SH-SY5Y (cell line): ENCODE data around the gene APELA.

Experiments used
- GATA2 ChIP-seq: IDR thresholded peaks from 2 replicates; pipeline ENCODE4 v1.6.1; 2011; ENCODE audit warnings: mild to moderate bottlenecking, low read depth, low read length
- GATA3 ChIP-seq: IDR thresholded peaks from 2 replicates; pipeline ENCODE4 v1.6.1; 2011; ENCODE audit warnings: low read depth, mild to moderate bottlenecking, low read length, moderate library complexity

The APELA gene, protein sequence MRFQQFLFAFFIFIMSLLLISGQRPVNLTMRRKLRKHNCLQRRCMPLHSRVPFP

DNA sequence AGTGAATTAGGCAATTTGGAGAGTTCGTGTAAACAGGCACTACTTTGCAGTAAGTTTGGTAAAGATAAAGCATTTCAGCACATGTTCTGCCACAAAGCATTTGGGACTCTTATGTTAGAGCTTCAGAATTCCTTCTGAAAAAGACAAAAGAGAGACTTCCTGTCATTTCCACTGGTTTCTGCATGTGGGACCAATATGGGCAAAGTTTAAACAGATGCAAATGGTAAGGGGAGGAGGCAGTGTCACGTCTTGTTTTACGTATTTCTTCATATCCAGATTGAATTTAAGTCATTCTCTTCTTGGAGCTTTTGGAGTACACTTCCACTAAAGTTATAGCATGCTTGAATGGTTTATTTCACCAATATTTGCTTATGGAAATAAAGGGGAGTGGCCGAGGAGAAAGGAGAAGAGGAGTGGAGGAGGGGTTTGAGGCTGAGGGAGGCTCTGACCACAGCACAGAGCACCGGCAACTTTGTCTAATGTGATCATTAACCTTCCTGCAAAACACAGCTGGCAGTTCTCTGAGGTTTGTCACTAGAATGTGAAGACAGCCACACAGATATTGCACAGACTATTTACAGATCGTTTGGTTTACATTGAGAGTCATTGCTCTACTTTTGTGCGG, at the start of gene APELA:
APELA (plus strand) TSS at position 479 of the 625 bp plus-strand sequence. CDS start 154 bp downstream, outside the sequence.
- no peak for TF ChIP-seq GATA2
- no peak for TF ChIP-seq GATA3

DNA sequence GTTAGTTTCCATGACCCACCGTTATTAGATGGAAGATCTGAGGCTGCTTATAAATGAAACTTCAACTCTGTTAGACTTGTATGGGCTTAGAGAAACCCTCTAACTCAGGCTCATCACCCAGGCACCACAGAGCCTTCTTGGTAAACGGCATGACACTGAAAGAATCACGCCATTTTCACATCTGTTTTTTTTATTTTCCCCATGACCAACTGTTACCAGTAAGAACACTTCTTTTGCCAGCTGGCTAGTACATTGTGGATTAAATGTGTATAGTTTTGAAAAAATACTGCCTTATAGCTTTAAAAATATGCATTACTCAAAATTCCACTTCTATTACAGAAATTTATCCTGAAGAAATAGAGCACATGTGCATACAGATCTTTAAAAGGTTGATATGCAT, 48.0 kb upstream of the APELA start:
- TF ChIP-seq GATA2 (no peak), GATA3 (no peak)

DNA sequence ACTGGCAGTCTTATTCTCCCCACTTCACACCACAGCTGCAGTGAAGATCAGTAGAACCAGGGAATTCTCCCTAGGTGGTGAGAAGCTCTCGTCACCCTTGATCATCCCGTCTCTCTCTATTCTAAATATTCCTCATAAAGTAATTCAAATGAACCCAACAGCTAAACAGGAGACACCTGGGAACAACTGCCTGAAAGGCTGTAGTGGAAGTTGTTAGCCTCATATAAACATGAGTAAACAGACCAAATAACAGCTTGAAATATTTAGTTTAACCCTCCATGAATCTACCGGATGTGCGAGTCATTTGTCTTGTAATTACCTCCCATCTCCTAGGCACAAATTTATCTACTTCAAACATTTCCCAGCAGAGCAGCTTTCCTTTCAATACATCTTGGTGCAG, 30.4 kb upstream of the APELA start:
- no peak for TF ChIP-seq GATA2
- TF ChIP-seq GATA3, result no peak

DNA sequence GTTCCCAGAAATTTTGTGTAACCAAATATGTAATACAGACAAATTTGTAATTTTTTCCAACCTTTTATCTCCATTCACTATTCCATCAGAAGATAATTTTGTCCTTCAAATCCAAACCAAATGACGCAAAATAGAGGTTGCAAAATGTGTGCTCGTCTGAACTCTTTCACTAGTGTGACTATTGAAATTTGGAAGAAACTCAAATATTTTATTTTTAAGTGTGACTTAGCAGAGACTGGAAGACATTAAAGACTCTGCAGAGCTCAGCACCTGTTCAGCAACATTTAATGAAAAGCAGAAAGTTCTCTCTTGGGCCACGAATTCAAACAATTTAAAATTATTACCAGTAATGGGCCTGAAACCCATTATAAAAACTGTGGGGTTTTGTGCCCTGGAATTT, 30.0 kb upstream of the APELA start:
- no peak for TF ChIP-seq GATA2
- no peak for TF ChIP-seq GATA3

DNA sequence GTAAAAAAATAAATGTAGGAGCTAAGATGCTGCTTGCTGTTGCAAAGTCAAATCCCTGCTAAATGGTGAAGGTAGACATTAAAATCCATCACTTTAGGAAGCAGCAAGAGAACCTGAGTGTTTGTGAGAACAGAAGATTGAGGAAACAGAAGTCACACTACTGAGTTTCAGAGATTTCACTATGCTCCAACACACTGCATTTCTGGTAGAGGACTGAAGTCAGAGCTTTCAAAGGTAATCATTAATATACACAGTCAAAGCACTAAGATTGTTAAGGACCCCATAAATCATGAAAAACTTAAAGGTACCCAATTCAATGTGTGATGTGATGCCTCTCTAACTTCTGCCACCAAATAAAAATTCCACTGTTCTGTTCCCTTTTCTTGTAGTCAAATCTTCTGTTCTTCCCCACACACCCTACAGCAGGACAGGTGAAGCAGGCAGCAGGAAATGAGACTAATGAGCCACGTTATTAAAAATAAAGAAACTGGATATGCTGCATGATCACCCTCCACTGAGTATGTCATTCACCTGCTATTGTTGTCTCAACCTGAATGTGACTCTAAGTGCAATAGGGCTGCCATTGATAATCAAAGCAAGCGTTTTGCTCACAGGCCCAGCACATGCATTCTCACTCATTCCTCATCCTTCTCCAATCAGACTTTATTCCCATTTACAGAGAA, 28.9 kb upstream of the APELA start:
- no peak for TF ChIP-seq GATA2
- TF ChIP-seq GATA3, result no peak

DNA sequence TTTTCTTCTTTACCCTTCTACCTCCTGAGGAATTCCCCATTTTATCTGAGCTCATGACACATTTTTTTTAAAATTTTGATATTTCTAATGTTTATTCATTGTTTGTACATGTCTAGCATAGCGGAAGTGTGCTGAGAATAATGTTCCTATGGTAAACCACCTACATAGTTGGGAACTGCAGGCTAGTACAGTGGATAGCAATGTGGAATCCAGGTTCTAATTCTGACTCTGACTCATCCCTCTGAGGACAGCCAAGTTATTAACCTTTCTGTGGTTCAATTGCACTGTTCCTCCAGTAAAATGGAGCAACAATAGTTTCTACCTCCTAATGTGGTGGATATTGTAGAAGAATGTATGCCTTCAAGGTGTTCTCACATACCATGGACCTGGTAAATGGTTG, 20.6 kb upstream of the APELA start:
- no peak for TF ChIP-seq GATA2
- no peak for TF ChIP-seq GATA3

DNA sequence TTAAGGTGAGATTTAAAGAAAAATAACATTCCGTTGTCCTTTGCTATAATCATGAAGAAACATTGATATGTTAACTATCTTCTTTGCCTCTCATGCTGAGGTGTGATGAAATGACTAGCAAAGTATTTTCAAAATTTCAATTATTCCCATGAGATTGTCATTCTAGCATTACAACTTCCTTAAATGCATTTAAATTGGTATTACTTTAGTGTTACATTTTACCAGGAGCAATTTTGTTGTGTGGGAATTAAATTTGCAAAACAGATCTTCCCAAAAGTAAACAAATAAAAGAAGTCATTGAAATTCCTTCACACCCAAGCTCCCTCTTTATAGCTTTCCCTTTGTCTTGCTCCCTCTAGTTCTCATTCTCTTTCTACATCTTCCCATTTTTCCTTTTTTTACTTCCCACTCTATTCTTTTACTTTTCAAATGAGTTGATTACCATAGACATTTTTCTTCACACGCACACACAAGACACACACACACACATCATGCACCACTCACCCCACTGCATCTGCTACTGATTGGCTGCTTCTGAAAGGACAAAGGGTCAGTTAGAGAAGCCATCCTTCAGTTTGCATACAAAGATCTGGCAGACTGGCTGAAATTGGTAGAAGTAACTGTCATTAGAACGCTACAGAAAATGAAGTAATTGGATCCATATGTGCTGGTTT, 10.0 kb upstream of the APELA start:
- TF ChIP-seq GATA3 (no peak), GATA2 (no peak)

DNA sequence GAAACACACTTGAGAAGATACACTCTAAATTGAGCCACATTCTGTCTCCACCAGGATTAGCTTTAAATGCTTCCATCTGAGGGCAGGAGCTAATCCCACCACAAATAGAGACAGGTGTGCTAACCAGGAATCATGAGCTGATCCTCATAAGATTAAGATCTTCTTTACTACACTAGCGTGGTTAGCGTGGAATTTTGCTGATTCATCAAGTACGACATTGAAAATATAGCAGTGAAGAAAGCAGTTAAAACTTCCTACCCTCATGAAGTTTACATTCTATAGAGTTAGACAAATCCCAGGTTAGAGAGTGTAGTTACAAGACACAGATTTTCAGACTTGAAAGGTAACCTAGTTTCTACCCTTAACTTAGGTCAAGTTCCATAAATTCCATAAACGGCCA, 5.3 kb upstream of the APELA start:
- no peak for TF ChIP-seq GATA3
- no peak for TF ChIP-seq GATA2

DNA sequence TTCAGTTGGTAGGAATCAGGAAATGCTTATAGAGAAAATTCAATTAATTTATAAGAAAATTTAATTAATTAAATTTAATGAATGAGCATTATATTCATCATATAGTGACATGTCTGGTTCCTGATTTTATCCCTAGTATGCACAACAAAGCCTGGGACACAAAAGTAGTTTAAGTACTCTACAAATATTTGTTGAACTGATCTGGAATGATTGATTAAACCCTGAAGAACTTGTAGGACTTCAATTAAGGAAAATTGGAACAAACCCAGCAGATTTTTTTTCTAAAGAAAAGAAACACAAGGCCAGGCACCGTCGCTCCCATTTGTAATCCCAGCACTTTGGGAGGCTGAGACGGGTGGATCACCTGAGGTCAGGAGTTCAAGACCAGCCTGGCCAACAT, 4.5 kb upstream of the APELA start:
- TF ChIP-seq GATA2, result no peak
- no peak for TF ChIP-seq GATA3

DNA sequence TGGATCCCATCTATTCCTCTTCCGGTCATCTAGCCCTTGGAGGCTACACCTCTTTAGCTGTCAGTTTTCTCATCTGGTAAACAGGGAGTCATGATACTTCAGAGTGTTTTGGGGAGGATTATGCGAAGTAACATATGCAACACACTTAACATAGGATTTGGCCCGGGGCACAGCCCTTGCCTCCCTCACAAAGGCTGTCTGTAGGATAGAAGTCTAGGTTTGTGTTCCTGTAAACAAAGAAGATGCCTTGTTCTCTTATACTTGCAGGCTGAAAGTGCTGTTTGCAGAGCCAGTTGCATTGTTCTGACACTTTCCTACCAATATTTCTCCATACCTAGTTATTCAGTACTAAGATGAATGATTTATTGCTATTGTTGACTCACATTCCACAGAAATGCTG, 2.2 kb upstream of the APELA start:
- no peak for TF ChIP-seq GATA2
- no peak for TF ChIP-seq GATA3

DNA sequence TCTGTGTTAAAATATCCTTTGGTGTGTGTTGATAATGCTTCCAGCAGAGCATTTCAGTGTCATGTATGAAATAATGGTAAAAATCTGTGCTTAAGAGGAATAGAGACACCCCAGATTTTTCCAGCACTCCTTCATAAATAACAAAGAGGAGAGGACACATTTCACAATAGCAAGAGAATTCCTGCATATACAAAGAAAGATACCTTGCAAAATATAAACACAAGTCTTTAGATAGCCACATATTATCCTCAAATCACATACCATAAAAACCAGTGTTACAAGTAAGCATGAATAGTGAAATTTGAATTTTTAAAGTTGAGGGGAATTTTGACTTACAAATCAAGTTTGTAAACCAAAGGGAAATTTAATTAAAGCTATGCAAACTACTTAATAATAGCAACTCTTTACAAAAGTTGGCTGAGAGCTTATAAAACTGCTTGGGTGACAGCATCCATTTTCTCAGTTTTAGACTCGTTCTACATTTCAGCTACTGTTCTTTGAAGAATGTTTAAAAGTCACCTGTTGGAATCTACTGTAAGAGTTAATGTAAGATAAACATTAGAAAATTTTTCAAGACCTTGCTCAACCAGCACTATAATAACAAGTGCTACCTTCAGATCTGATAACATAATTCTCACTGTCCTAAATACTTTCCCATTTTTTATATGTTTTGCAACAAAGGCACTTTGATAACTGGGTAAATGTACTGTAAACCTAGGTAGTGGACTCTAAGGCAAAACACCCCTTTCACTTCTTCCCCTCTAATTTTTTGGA, 3.7 kb downstream of the APELA start:
- TF ChIP-seq GATA3 (no peak), GATA2 (no peak)

DNA sequence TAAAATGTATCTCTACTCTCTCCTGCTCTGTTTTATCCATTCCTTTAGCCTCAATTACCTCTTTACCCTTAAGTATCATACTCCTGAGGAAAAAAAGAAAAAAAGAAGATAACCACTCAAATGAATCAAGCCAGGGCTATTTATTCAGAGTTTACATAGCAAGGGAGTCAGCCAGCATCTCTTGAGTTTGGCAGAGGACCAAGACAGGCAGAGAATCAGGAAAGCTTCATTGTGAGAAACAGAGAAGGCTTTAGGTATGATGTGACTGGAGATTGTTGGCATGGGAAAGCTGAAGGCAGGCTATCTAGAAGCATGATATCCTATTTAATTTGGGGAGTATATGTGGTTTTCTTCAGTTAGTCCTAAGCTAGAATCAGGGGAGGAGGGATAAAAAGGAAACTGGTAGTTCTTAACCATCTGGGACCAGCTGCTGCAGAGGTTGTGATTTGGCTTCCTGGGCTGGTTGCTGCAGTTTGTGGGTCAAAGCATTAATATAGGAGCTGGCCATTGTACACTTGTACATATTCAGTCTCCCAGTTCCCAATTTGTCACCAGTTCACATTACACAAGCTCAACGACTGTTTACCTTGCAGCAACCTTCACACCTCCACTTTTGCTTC, 11.2 kb downstream of the APELA start:
- TF ChIP-seq GATA2 (no peak), GATA3 (no peak)

DNA sequence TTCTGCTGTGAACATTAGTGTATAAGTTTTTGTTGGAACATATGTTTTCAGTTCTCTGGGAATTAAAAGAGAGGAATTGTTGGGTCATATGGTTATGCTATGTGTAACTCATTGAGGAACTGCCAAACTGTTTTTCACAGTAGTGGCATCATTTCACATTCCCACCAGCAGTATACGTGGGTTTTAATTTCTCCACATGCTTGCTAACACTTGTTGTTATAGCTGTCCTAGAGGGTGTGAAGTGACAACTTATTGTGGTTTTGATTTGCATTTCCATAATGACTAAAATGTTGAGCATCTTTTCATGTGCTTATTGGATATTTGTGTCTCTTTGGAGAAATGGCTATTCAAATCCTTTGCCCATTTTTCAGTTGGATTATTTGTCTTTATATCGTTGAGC, 13.7 kb downstream of the APELA start:
- TF ChIP-seq GATA2, result no peak
- no peak for TF ChIP-seq GATA3

DNA sequence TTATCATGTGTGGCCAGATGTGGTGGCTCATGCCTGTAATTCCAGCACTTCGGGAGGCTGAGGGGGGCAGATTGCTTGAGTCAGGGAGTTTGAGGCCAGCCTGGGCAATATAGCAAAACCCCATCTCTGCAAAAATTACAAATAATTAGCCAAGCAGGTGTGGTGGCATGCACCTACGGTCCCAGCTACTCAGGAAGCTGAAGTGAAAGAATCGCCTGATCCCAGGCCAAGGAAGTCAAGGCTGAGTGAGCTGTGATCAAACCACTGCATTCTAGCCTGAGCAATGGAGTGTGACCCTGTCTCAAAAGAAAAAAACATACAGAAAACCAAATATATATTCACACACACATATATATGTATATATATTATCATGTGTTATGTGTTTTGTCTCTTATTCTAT, 15.0 kb downstream of the APELA start:
- no peak for TF ChIP-seq GATA2
- TF ChIP-seq GATA3, result no peak
